CD4-positive, alpha-beta T cell (primary cell): ENCODE data around the gene LMO7. TPM values are rescaled to one million over a fixed set of nuclear protein-coding genes. Genes with fewer than 3 reads are reported as not detected.

Experiments
- ATAC-seq: fragments of 200-7000 bp; cut with Tn5 transposase; one replicate; pipeline ENCODE4 v1.10.0; 2022; ENCODE audit warnings: mild to moderate bottlenecking; ENCODE audit not compliant: poor library complexity
- CTCF ChIA-PET: fragments of 350-600 bp; sonication (Branson Sonifier 250); formaldehyde crosslinking; loops from one replicate; lab custom pipeline; 2021; ENCODE audit warnings: antibody characterized with exemption, inconsistent platforms; lab: Charles Lee
- POLR2A ChIA-PET: fragments of 350-600 bp; sonication (Branson Sonifier 250); formaldehyde crosslinking; loops from one replicate; lab custom pipeline; 2021; ENCODE audit warnings: antibody characterized with exemption, inconsistent platforms; lab: Charles Lee
- DNase-seq, 14 experiments: peaks; one replicate each; pipeline ENCODE4 v3.0.0-alpha.2; 2013 to 2020; ENCODE audit warnings: mixed read lengths in 2 of 14
- H3K27ac ChIP-seq, 2 donors: one replicate each; pipeline versions ENCODE4 v1.5.1 to v1.7.0; 2013; ENCODE audit warnings: low read length in 2 of 2, low read depth in 1 of 2, mild to moderate bottlenecking in 1 of 2
- H3K27me3 ChIP-seq, 2 experiments: 1 replicate in 1 of 2; 2 replicates in 1 of 2; pipeline versions ENCODE4 v1.6.1 to v1.7.0; 2013; ENCODE audit warnings: low read length in 2 of 2, control low read depth in 1 of 2, mild to moderate bottlenecking in 1 of 2, moderate library complexity in 1 of 2; ENCODE audit not compliant: insufficient read depth in 2 of 2, control insufficient read depth in 1 of 2
- H3K36me3 ChIP-seq: one replicate; pipeline ENCODE4 v1.6.1; 2013; ENCODE audit warnings: low read length, control low read depth; ENCODE audit not compliant: insufficient read depth
- H3K4me1 ChIP-seq: one replicate; pipeline ENCODE4 v1.6.1; 2013; ENCODE audit warnings: low read length, control low read depth; ENCODE audit not compliant: insufficient read depth
- H3K4me3 ChIP-seq: one replicate; pipeline ENCODE4 v1.5.1; 2013; ENCODE audit warnings: mild to moderate bottlenecking, low read length, moderate library complexity
- H3K9me3 ChIP-seq, 2 experiments: 1 replicate in 1 of 2; 2 replicates in 1 of 2; pipeline versions ENCODE4 v1.6.1 to v1.7.0; 2013; ENCODE audit warnings: low read length in 2 of 2, mild to moderate bottlenecking in 2 of 2, control low read depth in 1 of 2, moderate library complexity in 1 of 2; ENCODE audit not compliant: control insufficient read depth in 1 of 2, insufficient read depth in 1 of 2
- H3K27ac Mint-ChIP-seq: one replicate; pipeline ENCODE4 v1.8.0; 2020; ENCODE audit warnings: mixed read lengths
- H3K27me3 Mint-ChIP-seq: one replicate; pipeline ENCODE4 v1.8.0; 2021; ENCODE audit warnings: mixed read lengths
- H3K36me3 Mint-ChIP-seq: one replicate; pipeline ENCODE4 v1.8.0; 2021; ENCODE audit warnings: low read depth, mixed read lengths
- H3K4me1 Mint-ChIP-seq: one replicate; pipeline ENCODE4 v1.8.0; 2021; ENCODE audit warnings: low read depth, mixed read lengths
- H3K4me3 Mint-ChIP-seq: one replicate; pipeline ENCODE4 v1.8.0; 2020; ENCODE audit warnings: mild to moderate bottlenecking, mixed read lengths
- H3K9me3 Mint-ChIP-seq: one replicate; pipeline ENCODE4 v1.8.0; 2020; ENCODE audit warnings: mixed read lengths
- intact Hi-C, 2 experiments: fragments of 100-400 bp; cut with DNase I in 1 of 2; cut with micrococcal nuclease in 1 of 2; formaldehyde crosslinking; loops; one replicate each; pipeline versions ENCODE4 v1.15.1 to v1.9.0; 2023 to 2025; cut with DNase I, micrococcal nuclease
- total RNA-seq, 174 experiments: library from RNA in 2 of 174; stranded (reverse) in 2 of 174; gene quantifications; one replicate each; pipeline ENCODE4 v1.2.3 and lab custom pipeline; 2021 to 2026
- TF ChIP-seq, protein P1 (sequence below): fragments of 200-600 bp; IDR thresholded peaks from one replicate; pipeline ENCODE4 v1.8.0; 2022; ENCODE audit warnings: antibody characterized with exemption, mild to moderate bottlenecking

The LMO7 gene
- total RNA-seq, 2 experiments from 2014 or later, result 35.2 to 36.3 TPM

DNA sequence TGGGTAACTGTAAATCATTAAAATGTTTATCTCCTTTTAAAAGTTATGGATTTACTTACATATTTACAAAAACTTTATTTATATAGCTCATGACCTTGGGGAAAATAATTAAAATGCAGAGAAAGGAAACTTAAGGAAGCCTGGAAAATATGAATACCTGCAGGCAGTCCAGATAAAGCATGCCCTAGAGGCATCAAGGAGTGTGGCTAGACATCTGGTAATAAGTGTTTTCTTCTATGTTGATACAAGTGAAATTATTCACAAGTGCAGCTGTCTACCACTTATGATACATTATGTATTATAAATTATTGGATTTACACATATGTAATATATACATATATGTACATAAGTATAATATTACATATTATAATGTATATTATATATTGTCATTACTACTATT, 207.9 kb downstream of the LMO7 start:
- H3K36me3 Mint-ChIP-seq, result peaks cover 89% of the 10 kb centered on the region
- H3K4me1 ChIP-seq, result no peaks in the 10 kb centered on the region
- H3K36me3 ChIP-seq, result peaks cover 19% of the 10 kb centered on the region
- DNase-seq (no peak), ATAC-seq (no peak)
- H3K9me3 Mint-ChIP-seq, result no peaks in the 10 kb centered on the region
- no peak overlapping the region for H3K4me3 ChIP-seq
- no peaks in the 10 kb centered on the region for H3K9me3 ChIP-seq
- no peak overlapping the region for H3K27ac Mint-ChIP-seq
- ChIA-PET CTCF (no interaction called here), POLR2A (no interaction called here)
- TF ChIP-seq, protein P1, sequence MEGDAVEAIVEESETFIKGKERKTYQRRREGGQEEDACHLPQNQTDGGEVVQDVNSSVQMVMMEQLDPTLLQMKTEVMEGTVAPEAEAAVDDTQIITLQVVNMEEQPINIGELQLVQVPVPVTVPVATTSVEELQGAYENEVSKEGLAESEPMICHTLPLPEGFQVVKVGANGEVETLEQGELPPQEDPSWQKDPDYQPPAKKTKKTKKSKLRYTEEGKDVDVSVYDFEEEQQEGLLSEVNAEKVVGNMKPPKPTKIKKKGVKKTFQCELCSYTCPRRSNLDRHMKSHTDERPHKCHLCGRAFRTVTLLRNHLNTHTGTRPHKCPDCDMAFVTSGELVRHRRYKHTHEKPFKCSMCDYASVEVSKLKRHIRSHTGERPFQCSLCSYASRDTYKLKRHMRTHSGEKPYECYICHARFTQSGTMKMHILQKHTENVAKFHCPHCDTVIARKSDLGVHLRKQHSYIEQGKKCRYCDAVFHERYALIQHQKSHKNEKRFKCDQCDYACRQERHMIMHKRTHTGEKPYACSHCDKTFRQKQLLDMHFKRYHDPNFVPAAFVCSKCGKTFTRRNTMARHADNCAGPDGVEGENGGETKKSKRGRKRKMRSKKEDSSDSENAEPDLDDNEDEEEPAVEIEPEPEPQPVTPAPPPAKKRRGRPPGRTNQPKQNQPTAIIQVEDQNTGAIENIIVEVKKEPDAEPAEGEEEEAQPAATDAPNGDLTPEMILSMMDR, result no peak
- no peak overlapping the region for H3K27ac ChIP-seq
- intact Hi-C loops, result no loop called here
- H3K27me3 ChIP-seq, result no peaks in the 10 kb centered on the region
- H3K4me1 Mint-ChIP-seq, result peaks cover 21% of the 10 kb centered on the region
- no peaks in the 10 kb centered on the region for H3K27me3 Mint-ChIP-seq
- H3K4me3 Mint-ChIP-seq, result no peak overlapping the region

DNA sequence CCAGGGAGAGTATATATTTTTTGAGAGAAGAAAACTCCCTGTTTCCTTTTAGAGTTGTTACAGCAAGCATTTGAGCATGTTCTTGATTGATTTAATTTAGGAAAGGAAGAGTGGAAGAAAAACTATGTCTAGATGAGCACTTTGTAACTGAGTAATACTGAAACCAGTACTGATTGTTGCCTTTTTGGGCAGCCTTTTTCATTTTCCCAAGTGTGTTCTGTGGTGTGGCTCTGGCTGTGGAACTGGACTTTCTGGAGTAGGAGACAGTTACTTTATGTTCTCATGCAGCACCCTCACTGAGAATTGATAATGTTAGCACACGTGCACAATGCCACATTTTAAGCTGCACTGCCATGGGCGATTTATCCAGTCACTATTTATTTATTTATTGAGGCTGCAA, 211.5 kb downstream of the LMO7 start:
- Mint-ChIP-seq H3K9me3 (no peaks in the 10 kb centered on the region), H3K27ac (no peak overlapping the region), H3K27me3 (no peaks in the 10 kb centered on the region), H3K4me3 (no peak overlapping the region), H3K4me1 (no peaks in the 10 kb centered on the region), H3K36me3 (peaks cover 80% of the 10 kb centered on the region)
- no peak overlapping the region for H3K4me3 ChIP-seq
- no peaks in the 10 kb centered on the region for H3K9me3 ChIP-seq
- CTCF ChIA-PET, result no interaction called here
- no peak overlapping the region for H3K27ac ChIP-seq
- POLR2A ChIA-PET, result no interaction called here
- H3K36me3 ChIP-seq, result peaks cover 13% of the 10 kb centered on the region
- intact Hi-C loops, result no loop called here
- H3K4me1 ChIP-seq, result no peaks in the 10 kb centered on the region
- no peak for DNase-seq
- ATAC-seq, result no peak
- TF ChIP-seq, protein P1, result no peak
- H3K27me3 ChIP-seq, result no peaks in the 10 kb centered on the region

DNA sequence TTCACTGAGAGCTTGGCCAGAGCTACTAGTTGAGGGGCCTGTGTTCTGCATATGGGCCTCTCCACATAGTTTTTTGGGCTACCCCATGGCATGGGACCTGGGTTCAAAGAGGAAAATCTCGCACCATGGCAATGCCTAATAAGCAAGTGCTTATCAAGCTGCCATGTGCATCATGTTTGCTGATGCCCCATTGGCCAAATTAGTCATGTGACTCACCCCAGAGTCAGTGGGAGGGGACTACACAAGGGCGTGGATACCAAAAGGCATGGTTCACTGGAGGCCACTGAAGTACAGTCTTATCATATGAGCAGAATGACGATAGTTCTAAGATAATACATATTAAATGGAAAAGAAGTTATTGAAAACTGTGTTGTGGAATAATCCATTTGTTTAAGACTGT, 214.8 kb downstream of the LMO7 start:
- H3K27ac ChIP-seq, result no peak overlapping the region
- Mint-ChIP-seq H3K27ac (no peak overlapping the region), H3K27me3 (no peaks in the 10 kb centered on the region), H3K4me3 (no peak overlapping the region), H3K9me3 (no peaks in the 10 kb centered on the region), H3K4me1 (no peaks in the 10 kb centered on the region), H3K36me3 (peaks cover 79% of the 10 kb centered on the region)
- POLR2A ChIA-PET, result interaction anchor here (0.6 kb wide), 2 partner anchors 34 to 91 kb away, joined by 3 read pairs; no protein-coding TSS in a partner anchor
- H3K4me3 ChIP-seq, result no peak overlapping the region
- DNase-seq (no peak), ATAC-seq (no peak)
- TF ChIP-seq, protein P1, result no peak
- no peaks in the 10 kb centered on the region for H3K27me3 ChIP-seq
- H3K9me3 ChIP-seq, result no peaks in the 10 kb centered on the region
- CTCF ChIA-PET, result interaction anchor here (1.0 to 1.1 kb wide), 2 partner anchors 19 to 25 kb away, joined by 3 read pairs; no protein-coding TSS in a partner anchor
- intact Hi-C loops, result no loop called here
- no peaks in the 10 kb centered on the region for H3K4me1 ChIP-seq
- peaks cover 13% of the 10 kb centered on the region for H3K36me3 ChIP-seq
